B cell (primary cell): Measurements from ENCODE around the gene USP46. TPM values are rescaled to one million over a fixed set of nuclear protein-coding genes. Genes with fewer than 3 reads are reported as not detected.

Experiments used
- ATAC-seq: fragments of 200-7000 bp; cut with Tn5 transposase; one replicate; pipeline ENCODE4 v1.10.0; 2021; ENCODE audit warnings: low read depth, mild to moderate bottlenecking, moderate number of reproducible peaks, moderate library complexity
- CTCF ChIA-PET: fragments of 350-600 bp; sonication (Branson Sonifier 250); formaldehyde crosslinking; loops from one replicate; lab custom pipeline; 2021; ENCODE audit warnings: antibody characterized with exemption, inconsistent platforms; lab: Charles Lee
- POLR2A ChIA-PET: fragments of 350-600 bp; sonication (Branson Sonifier 250); formaldehyde crosslinking; loops from one replicate; lab custom pipeline; 2021; ENCODE audit warnings: antibody characterized with exemption; lab: Charles Lee
- DNase-seq: peaks from one replicate; pipeline ENCODE4 v3.0.0; 2013
- H2AFZ ChIP-seq: 2 replicates; pipeline ENCODE4 v1.6.1; 2012; ENCODE audit warnings: mild to moderate bottlenecking, low read depth, low read length; ENCODE audit not compliant: insufficient read depth, poor library complexity, severe bottlenecking
- H3K27ac ChIP-seq, 2 donors: 1 replicate in 1 of 2; 2 replicates in 1 of 2; pipeline ENCODE4 v1.5.1; 2012 to 2013; ENCODE audit warnings: low read length in 2 of 2, mild to moderate bottlenecking in 2 of 2, moderate library complexity in 1 of 2
- H3K27me3 ChIP-seq, 4 experiments: fragments of 200-600 bp in 1 of 4; sonication (generic) in 1 of 4; replicated peaks in 1 of 4; 1 replicate in 2 of 4; 2 replicates in 2 of 4; pipeline versions ENCODE4 v1.6.1 to v1.7.0; 2013 to 2016; ENCODE audit warnings: low read length in 3 of 4, mild to moderate bottlenecking in 2 of 4, mixed read lengths in 1 of 4, moderate library complexity in 1 of 4; ENCODE audit not compliant: insufficient read depth in 4 of 4, control insufficient read depth in 3 of 4; ENCODE audit errors: control extremely low read depth in 1 of 4
- H3K36me3 ChIP-seq, 2 experiments: replicated peaks in 1 of 2; 1 replicate in 1 of 2; 2 replicates in 1 of 2; pipeline versions ENCODE4 v1.6.1 to v1.7.1; 2013; ENCODE audit warnings: low read length in 1 of 2; ENCODE audit not compliant: insufficient read depth in 2 of 2, control insufficient read depth in 1 of 2; ENCODE audit errors: control extremely low read depth in 1 of 2, extremely low read depth in 1 of 2
- H3K4me1 ChIP-seq, 2 donors: fragments of 200-600 bp in 1 of 2; sonication (generic) in 1 of 2; 1 replicate in 1 of 2; 2 replicates in 1 of 2; pipeline versions ENCODE4 v1.5.1 to v1.6.1; 2013 to 2017; ENCODE audit warnings: low read length in 2 of 2; ENCODE audit not compliant: control insufficient read depth in 2 of 2, insufficient read depth in 2 of 2
- H3K4me2 ChIP-seq: replicated peaks from 2 replicates; pipeline ENCODE3; 2012; ENCODE audit warnings: mild to moderate bottlenecking, low read depth, low read length; ENCODE audit not compliant: poor library complexity, severe bottlenecking
- H3K4me3 ChIP-seq, 5 experiments: fragments of 200-600 bp in 1 of 5; sonication (generic) in 1 of 5; 1 replicate in 3 of 5; 2 replicates in 2 of 5; pipeline versions ENCODE4 v1.5.1 to v1.7.0; 2011 to 2016; ENCODE audit warnings: low read length in 4 of 5, mild to moderate bottlenecking in 4 of 5, low read depth in 2 of 5, control low read depth in 1 of 5, moderate library complexity in 1 of 5; ENCODE audit not compliant: insufficient read depth in 1 of 5; ENCODE audit errors: control extremely low read depth in 1 of 5, extremely low read depth in 1 of 5
- H3K79me2 ChIP-seq: fragments of 200-600 bp; sonication (generic); one replicate; pipeline ENCODE4 v1.6.0; 2016; ENCODE audit warnings: low read length; ENCODE audit not compliant: control insufficient read depth, insufficient read depth
- H3K9ac ChIP-seq: fragments of 200-600 bp; sonication (generic); 2 replicates; pipeline ENCODE4 v1.6.1; 2017; ENCODE audit warnings: mild to moderate bottlenecking, low read length, moderate library complexity
- H3K9me3 ChIP-seq, 3 donors: one replicate each; pipeline versions ENCODE4 v1.6.1 to v1.7.1; 2013; ENCODE audit warnings: low read length in 2 of 3; ENCODE audit not compliant: control insufficient read depth in 2 of 3, insufficient read depth in 1 of 3; ENCODE audit errors: control extremely low read depth in 1 of 3
- H4K20me1 ChIP-seq: 2 replicates; pipeline ENCODE4 v1.6.0; 2012; ENCODE audit warnings: mild to moderate bottlenecking, low read length; ENCODE audit not compliant: insufficient read depth, control insufficient read depth, poor library complexity, severe bottlenecking
- H3K27ac Mint-ChIP-seq: one replicate; pipeline ENCODE4 v1.8.0; 2021; ENCODE audit warnings: mixed read lengths
- H3K27me3 Mint-ChIP-seq: one replicate; pipeline ENCODE4 v1.8.0; 2021; ENCODE audit warnings: mixed read lengths
- H3K4me1 Mint-ChIP-seq: one replicate; pipeline ENCODE4 v1.8.0; 2021; ENCODE audit warnings: mixed read lengths
- H3K4me3 Mint-ChIP-seq: one replicate; pipeline ENCODE4 v1.8.0; 2021; ENCODE audit warnings: mixed read lengths
- H3K9me3 Mint-ChIP-seq: one replicate; pipeline ENCODE4 v1.8.0; 2022; ENCODE audit warnings: mixed read lengths; ENCODE audit not compliant: insufficient read depth
- EZH2 ChIP-seq: IDR thresholded peaks from 2 replicates; pipeline ENCODE4 v1.6.1; 2012; ENCODE audit warnings: borderline replicate concordance, low read depth, mild to moderate bottlenecking, moderate library complexity, low read length; ENCODE audit not compliant: insufficient read depth, poor library complexity, severe bottlenecking
- WGBS: methylation state at CpG from one replicate; pipeline ENCODE4 v1.1.5; 2013; ENCODE audit warnings: missing lambda C conversion rate; ENCODE audit not compliant: insufficient coverage; 5-methylcytosine and 5-hydroxymethylcytosine counted together
- intact Hi-C: fragments of 100-400 bp; cut with micrococcal nuclease; formaldehyde crosslinking; loops from one replicate; pipeline ENCODE4 v1.10.0; 2022
- polyA plus RNA-seq: library from polyadenylated mRNA; depleted of rRNA; stranded (reverse); fragments of >200 nt; gene quantifications from 2 replicates; pipeline ENCODE4 v1.2.3, GENCODE V29; 2012
- total RNA-seq, 2 donors: library from RNA; stranded (reverse); fragments of 120-200 nt in 1 of 2; gene quantifications; 1 replicate in 1 of 2; 2 replicates in 1 of 2; pipeline versions ENCODE4 v1.2.3 to v1.2.4, GENCODE V29; 2013 to 2022
- TF ChIP-seq, protein P1 (sequence below): fragments of 200-600 bp; IDR thresholded peaks from one replicate; pipeline ENCODE4 v1.8.0; 2022; ENCODE audit warnings: antibody characterized with exemption, mild to moderate bottlenecking

USP46 gene
- total and polyA plus RNA-seq, 2 donors (not counting 1 experiment from before 2014, with no cell fraction given), result 1.8 to 11.8 TPM

DNA sequence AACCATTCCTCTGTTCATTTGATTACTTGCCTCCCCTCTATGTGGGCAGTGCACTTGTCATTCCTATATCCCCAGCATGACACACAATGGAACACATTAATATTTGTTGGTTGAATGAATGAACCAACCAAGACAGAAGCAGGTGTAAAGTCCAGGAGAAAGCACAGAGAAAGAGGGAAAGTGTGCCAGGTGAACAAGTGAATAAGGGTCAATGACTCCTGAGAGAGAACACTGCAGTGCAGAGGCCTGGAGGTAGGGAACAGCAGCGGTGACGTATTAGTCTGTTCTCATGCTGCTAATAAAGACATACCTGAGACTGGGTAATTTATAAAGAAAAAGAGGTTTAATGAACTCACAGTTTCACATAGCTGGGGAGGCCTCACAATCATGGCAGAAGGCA, 53.1 kb downstream of the USP46 start:
- no peaks in the 10 kb centered on the region for H4K20me1 ChIP-seq
- no peak for ATAC-seq
- ChIA-PET CTCF (no interaction called here), POLR2A (no interaction called here)
- no peak overlapping the region for H3K4me3 Mint-ChIP-seq
- H3K27me3 Mint-ChIP-seq, result no peaks in the 10 kb centered on the region
- no peak overlapping the region for H3K27ac ChIP-seq
- TF ChIP-seq, protein P1, sequence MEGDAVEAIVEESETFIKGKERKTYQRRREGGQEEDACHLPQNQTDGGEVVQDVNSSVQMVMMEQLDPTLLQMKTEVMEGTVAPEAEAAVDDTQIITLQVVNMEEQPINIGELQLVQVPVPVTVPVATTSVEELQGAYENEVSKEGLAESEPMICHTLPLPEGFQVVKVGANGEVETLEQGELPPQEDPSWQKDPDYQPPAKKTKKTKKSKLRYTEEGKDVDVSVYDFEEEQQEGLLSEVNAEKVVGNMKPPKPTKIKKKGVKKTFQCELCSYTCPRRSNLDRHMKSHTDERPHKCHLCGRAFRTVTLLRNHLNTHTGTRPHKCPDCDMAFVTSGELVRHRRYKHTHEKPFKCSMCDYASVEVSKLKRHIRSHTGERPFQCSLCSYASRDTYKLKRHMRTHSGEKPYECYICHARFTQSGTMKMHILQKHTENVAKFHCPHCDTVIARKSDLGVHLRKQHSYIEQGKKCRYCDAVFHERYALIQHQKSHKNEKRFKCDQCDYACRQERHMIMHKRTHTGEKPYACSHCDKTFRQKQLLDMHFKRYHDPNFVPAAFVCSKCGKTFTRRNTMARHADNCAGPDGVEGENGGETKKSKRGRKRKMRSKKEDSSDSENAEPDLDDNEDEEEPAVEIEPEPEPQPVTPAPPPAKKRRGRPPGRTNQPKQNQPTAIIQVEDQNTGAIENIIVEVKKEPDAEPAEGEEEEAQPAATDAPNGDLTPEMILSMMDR, result no peak
- TF ChIP-seq EZH2, result no peak
- no peaks in the 10 kb centered on the region for H3K27me3 ChIP-seq
- no peak overlapping the region for H3K4me3 ChIP-seq
- peaks cover 0 to 2% (median 0%) of the 10 kb centered on the region in 3 donors for H3K9me3 ChIP-seq
- no peaks in the 10 kb centered on the region for H3K4me1 ChIP-seq
- H3K27ac Mint-ChIP-seq, result no peak overlapping the region
- DNase-seq, result no peak
- intact Hi-C loops, result no loop called here
- no peak overlapping the region for H3K4me2 ChIP-seq
- H3K79me2 ChIP-seq, result no peaks in the 10 kb centered on the region
- no peak overlapping the region for H2AFZ ChIP-seq
- no peak overlapping the region for H3K9ac ChIP-seq
- 93% methylated on average over 2 of the region's 2 CpGs for WGBS
- H3K4me1 Mint-ChIP-seq, result no peaks in the 10 kb centered on the region
- H3K9me3 Mint-ChIP-seq, result no peaks in the 10 kb centered on the region
- H3K36me3 ChIP-seq, result peaks cover 0 to 16% of the 10 kb centered on the region in 2 experiments

DNA sequence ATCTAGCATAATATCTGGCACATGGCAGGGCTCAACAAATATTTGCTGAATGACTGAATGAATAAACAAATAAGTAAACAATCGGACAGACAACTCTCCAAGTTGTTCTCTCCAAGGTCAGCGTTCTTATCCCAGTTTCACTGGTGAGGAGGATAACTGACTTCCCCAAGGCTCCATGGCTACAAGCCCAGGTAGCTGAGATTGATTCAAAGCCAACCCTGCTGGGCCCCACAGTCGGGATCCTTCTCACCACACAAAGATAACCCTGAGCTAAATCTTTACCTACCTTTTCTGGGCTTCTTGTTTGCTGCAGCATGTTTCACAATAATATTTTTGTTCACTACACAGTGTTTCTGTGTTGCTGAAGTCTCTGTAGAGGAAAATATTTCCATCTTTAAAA, 54.9 kb downstream of the USP46 start:
- POLR2A ChIA-PET, result no interaction called here
- WGBS, result 100% methylated on average over 2 of the region's 3 CpGs
- no peaks in the 10 kb centered on the region for H3K27me3 Mint-ChIP-seq

More for the DNA sequence above, 54.9 kb downstream of the USP46 start:
- Histone ChIP-seq H2AFZ (no peak overlapping the region), H3K36me3 (peaks cover 0 to 14% of the 10 kb centered on the region in 2 experiments), H4K20me1 (no peaks in the 10 kb centered on the region), H3K27ac (no peak overlapping the region), H3K4me2 (no peak overlapping the region), H3K4me3 (no peak overlapping the region), H3K9ac (no peak overlapping the region), H3K79me2 (no peaks in the 10 kb centered on the region), H3K4me1 (no peaks in the 10 kb centered on the region), H3K9me3 (no peaks in the 10 kb centered on the region), H3K27me3 (no peaks in the 10 kb centered on the region)
- Mint-ChIP-seq H3K9me3 (no peaks in the 10 kb centered on the region), H3K27ac (no peak overlapping the region), H3K4me1 (no peaks in the 10 kb centered on the region), H3K4me3 (no peak overlapping the region)
- intact Hi-C loops, result no loop called here
- TF ChIP-seq, protein P1, result no peak
- no peak for TF ChIP-seq EZH2
- no peak for DNase-seq
- ATAC-seq, result no peak
- CTCF ChIA-PET, result no interaction called here
